Measurements from ENCODE around the gene RAD51B. TPM values are rescaled to one million over a fixed set of nuclear protein-coding genes. Genes with fewer than 3 reads are reported as not detected.

The RAD51B gene
- total and polyA plus RNA-seq, 5 donors, result 0.88 to 5.3 (median 3.3) TPM

DNA sequence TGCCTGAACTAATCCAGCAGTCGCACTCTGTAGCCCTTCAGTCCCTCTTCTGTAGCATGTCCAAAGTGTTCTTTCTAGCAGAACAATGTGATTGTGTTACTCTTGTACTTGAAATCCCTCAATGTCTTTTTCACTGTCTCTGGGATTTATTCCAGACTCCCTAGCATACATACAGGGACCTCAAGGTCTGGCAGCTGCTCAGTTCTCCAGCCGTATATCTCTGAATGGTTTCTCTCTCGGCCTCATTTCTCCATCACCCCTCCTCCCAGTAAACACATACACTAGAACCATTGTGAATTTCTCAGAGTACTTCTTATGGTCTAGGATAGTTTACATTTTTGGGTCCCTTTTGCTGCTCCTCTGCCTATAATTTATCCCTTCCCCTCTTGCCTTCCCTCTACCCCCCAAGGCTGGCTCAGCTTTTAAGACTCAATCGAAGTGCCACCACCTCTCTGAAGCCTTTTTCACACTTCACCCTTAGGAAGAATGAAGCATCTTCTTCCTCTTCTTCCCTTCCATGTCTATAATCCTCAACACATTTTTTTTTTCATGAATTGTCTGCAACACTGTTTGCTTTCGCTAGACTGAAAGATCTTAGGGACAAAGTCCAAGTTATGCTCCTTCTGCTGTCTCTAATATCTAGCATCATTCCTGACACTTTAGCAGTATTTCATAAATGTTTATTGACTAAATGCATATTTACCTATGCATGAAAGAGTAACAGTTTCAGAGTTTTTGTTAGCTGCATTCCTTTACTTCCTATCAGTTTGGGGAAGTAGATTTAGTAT is 527.2 kb downstream of the RAD51B start:
- H3K27ac ChIP-seq (ENCODE audit: low read length), result no peak overlapping the region

DNA sequence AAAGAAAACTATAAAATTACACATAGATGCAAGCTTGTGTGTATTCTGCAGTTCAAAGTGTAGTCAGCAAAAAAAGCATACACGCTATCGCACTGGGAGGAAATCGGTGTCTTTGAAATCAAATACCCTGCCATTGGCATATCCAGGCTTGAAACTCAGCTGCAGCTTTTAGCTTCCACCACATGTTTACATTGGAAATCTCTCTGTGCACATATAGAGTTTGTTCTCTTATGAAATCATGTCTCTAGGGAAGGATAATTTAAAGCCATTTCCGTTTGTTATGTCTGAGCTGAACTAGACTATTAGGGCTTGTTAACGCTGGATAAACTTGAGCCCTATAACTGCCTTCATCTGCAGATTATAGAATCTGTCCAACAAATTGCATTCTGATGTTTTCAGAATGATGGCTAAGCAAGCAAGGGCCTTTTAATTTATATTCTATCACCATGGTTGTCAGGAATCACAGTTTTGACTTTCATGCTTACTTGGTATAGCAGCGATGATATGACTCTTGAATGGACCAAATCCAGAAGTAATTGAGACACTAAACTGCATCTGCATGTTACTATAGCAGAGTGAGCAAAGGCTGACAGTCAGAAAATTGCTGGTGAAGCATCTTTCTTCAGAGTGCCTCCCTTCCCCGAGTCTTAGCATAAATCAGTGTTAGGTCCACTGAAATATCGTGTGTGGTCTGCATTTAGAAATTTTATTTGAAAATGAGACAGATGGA is 530.5 kb downstream of the RAD51B start:
- Histone ChIP-seq H3K4me3 (ENCODE audit: low read length) (no peak overlapping the region), H3K4me1 (ENCODE audit: control insufficient read depth, insufficient read depth, low read length) (no peaks in the 10 kb centered on the region), H3K27me3 (ENCODE audit: control insufficient read depth, insufficient read depth) (no peaks in the 10 kb centered on the region), H3K9me3 (ENCODE audit: control insufficient read depth, low read length) (no peaks in the 10 kb centered on the region), H3K27ac (ENCODE audit: low read length) (no peak overlapping the region)
- intact Hi-C loops (cut with DNase I), result no loop called here
- ATAC-seq (no peak), DNase-seq (no peak)
- 71% methylated on average over 8 of the region's 8 CpGs for WGBS

More for the DNA sequence above, 527.2 kb downstream of the RAD51B start:
- H3K4me1 ChIP-seq (ENCODE audit: control insufficient read depth, insufficient read depth, low read length), result peaks cover 2% of the 10 kb centered on the region
- intact Hi-C loops (cut with DNase I), result no loop called here
- DNase-seq, result no peak
- no peak overlapping the region for H3K4me3 ChIP-seq (ENCODE audit: low read length)
- no peaks in the 10 kb centered on the region for H3K27me3 ChIP-seq (ENCODE audit: control insufficient read depth, insufficient read depth)
- 83% methylated on average over 5 of the region's 5 CpGs for WGBS
- H3K9me3 ChIP-seq (ENCODE audit: control insufficient read depth, low read length), result no peaks in the 10 kb centered on the region
- no peak for ATAC-seq

DNA sequence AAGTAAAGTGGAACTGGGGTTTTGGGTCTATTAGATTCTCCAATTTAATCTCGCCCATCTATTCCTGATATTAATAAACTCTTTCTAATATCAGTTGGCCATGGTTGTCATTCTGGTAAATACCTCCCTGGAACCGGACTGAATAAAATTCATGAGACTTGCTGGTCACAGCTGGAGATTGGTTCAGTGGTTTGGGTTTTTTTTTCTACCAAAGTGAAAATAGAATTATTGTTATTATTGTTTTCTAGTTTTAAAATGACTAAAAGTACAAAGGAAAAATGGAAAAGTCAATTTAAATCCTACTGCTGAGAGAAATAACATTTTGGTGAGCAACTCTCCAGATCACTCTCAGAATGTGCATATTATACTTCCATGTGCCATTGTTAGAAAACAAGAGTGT is 535.8 kb downstream of the RAD51B start:
- no peaks in the 10 kb centered on the region for H3K27me3 ChIP-seq (ENCODE audit: control insufficient read depth, insufficient read depth)
- ATAC-seq, result no peak
- no peak overlapping the region for H3K27ac ChIP-seq (ENCODE audit: low read length)
- WGBS, result 97% methylated on average over 2 of the region's 2 CpGs
- no peak for DNase-seq
- intact Hi-C loops (cut with DNase I), result no loop called here
- H3K4me1 ChIP-seq (ENCODE audit: control insufficient read depth, insufficient read depth, low read length), result peaks cover 10% of the 10 kb centered on the region
- no peak overlapping the region for H3K4me3 ChIP-seq (ENCODE audit: low read length)
- no peaks in the 10 kb centered on the region for H3K9me3 ChIP-seq (ENCODE audit: control insufficient read depth, low read length)

DNA sequence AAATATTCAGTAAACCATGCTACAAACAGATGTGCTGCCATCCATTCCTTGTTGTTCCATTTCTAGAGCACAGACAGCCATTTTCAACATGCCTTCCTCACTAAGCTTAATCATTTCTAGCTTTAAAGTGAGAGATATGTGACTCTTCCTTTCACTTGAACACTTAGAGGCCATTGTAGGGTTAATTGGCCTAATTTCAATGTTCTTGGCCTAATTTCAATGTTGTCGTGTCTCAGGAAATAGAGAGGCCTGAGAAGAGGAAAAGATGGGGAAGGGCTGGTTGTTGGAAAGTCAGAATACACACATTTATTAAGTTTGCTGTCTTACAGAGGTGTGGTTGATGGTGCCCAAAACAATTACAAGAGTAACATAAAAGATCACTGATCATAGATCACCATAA is 538.2 kb downstream of the RAD51B start:
- ATAC-seq (no peak), DNase-seq (no peak)
- Histone ChIP-seq H3K9me3 (ENCODE audit: control insufficient read depth, low read length) (no peaks in the 10 kb centered on the region), H3K27ac (ENCODE audit: low read length) (no peak overlapping the region), H3K4me1 (ENCODE audit: control insufficient read depth, insufficient read depth, low read length) (peaks cover 10% of the 10 kb centered on the region), H3K27me3 (ENCODE audit: control insufficient read depth, insufficient read depth) (no peaks in the 10 kb centered on the region), H3K4me3 (ENCODE audit: low read length) (no peak overlapping the region)
- intact Hi-C loops (cut with DNase I), result no loop called here
- 9% methylated on average over 1 of the region's 1 CpG for WGBS

DNA sequence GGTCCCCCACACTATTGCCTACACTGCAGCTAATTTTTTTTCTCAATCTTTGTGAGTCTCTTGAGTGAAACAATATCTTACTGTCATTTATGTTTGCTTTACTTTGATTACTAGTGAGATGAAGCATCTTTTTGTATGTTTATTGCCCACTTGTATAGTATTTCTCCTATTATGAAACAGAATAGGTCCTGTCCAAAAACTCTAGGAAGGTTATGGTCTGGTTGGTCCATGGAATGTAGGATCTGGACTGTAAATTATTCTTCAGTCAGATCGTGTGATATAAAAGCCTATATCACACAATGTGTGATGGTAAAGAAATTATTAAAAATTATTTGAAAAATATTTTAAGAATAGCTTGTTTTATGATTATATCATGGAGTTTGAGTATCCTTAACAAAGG is 538.9 kb downstream of the RAD51B start:
- DNase-seq (no peak), ATAC-seq (no peak)
- Histone ChIP-seq H3K4me3 (ENCODE audit: low read length) (no peak overlapping the region), H3K4me1 (ENCODE audit: control insufficient read depth, insufficient read depth, low read length) (peaks cover 10% of the 10 kb centered on the region), H3K9me3 (ENCODE audit: control insufficient read depth, low read length) (no peaks in the 10 kb centered on the region), H3K27ac (ENCODE audit: low read length) (no peak overlapping the region), H3K27me3 (ENCODE audit: control insufficient read depth, insufficient read depth) (no peaks in the 10 kb centered on the region)
- WGBS, result 95% methylated on average over 1 of the region's 1 CpG
- intact Hi-C loops (cut with DNase I), result no loop called here

DNA sequence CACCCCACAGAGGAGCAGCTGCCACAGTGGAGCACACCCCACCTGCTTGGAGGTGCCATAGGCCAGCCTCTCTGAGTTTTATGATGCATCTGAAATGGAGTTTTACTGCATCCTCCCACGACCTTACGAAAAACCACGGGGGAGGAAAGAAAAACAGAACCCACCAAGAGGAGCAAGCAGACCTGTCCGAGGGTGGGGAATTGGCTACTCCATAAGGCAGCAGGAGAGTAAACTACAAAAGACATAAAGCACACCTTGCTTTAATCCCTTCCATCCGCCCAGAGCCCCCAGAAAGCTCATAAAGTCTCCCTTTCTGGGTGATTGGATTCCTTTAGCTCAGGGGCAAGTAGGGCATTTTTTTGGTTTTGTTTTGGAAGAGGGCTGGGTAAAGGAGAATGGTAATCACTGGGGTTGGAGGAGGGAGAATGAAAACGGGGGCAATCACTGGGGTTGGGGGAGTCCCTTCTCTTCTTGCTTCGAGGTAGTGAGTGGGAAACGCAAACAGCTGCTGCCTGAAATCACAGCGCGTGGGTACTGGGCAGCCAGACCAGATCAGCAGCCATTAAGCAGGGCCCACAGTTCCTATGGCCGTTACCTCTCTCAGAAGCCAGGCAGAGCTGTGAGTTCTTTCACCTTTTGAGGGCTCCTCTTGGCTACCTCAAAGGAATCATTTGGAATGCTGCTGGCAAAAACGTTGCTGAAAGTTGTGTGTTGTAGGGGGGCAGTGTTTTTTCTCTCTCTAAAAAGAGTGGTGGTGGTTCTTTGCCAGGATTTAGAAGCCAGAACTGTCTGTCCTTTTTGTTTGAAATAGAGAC is 539.6 kb downstream of the RAD51B start:
- Histone ChIP-seq H3K27me3 (ENCODE audit: control insufficient read depth, insufficient read depth) (no peaks in the 10 kb centered on the region), H3K9me3 (ENCODE audit: control insufficient read depth, low read length) (no peaks in the 10 kb centered on the region), H3K4me3 (ENCODE audit: low read length) (no peak overlapping the region), H3K4me1 (ENCODE audit: control insufficient read depth, insufficient read depth, low read length) (peaks cover 10% of the 10 kb centered on the region), H3K27ac (ENCODE audit: low read length) (peak overlapping the region; percentile 22)
- no peak for DNase-seq
- intact Hi-C loops (cut with DNase I), result no loop called here
- no peak for ATAC-seq
- 79% methylated on average over 12 of the region's 12 CpGs for WGBS

DNA sequence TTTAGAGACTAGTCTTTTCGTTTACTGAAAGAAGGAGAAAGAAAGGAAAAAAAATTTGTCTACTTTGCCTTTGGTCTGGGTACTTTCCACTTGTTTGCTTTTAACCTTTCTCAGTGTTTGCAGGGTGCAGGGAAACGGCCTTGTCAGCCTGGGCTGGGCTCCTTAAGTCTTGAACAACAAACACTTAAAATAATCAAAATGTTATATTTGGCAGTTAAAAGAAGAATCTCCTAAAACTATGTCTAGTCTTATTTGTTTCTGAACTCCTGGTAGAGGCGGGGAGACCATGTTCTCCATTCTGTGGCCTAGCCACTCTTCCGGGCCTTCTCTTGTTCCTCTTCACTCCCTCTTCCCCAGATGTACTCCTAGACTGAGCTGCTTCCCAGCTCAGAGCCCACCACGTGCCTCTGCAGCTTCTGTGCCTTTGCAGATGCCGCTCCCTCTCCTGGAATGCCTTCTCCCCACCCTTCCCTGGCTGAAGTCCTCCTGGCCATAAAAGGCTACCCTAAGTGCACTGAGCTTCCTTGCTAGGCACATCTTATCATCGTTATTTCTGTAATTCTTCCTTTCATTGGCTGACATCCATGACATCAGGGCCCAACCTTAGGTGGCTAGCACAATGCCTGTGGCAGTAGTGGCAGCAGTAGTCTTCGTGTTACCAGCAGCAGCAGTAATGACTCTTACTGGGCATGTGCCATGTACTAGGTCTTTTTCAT is 540.4 kb downstream of the RAD51B start:
- Histone ChIP-seq H3K4me1 (ENCODE audit: control insufficient read depth, insufficient read depth, low read length) (peaks cover 14% of the 10 kb centered on the region), H3K27me3 (ENCODE audit: control insufficient read depth, insufficient read depth) (no peaks in the 10 kb centered on the region), H3K27ac (ENCODE audit: low read length) (peak overlapping the region; percentile 8), H3K4me3 (ENCODE audit: low read length) (no peak overlapping the region), H3K9me3 (ENCODE audit: control insufficient read depth, low read length) (no peaks in the 10 kb centered on the region)
- intact Hi-C loops (cut with DNase I), result no loop called here
- ATAC-seq (peak; percentile 90 to 92), DNase-seq (peak; percentile 73 to 89 (median 79))
- WGBS, result 52% methylated on average over 8 of the region's 8 CpGs

DNA sequence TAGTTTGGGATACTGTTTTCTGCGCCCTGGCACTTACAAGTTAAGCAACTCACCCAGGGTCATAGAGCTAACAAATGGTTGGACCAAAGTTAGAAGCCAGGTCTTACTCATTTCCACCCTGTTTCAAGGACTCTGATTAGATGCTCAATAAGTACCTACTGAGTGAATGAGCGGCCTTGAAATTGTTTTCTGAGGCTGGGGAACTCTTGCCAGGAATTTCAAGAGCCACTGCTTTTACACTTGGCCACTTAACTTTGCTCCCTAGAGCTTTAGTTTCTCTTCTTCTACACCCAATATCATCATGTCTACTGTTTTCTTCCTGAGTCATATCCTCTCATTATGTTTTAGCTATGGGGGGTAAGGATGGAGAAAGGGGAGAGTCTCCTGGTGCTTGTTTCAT is 541.7 kb downstream of the RAD51B start:
- Histone ChIP-seq H3K27ac (ENCODE audit: low read length) (no peak overlapping the region), H3K27me3 (ENCODE audit: control insufficient read depth, insufficient read depth) (no peaks in the 10 kb centered on the region), H3K4me1 (ENCODE audit: control insufficient read depth, insufficient read depth, low read length) (peaks cover 15% of the 10 kb centered on the region), H3K4me3 (ENCODE audit: low read length) (no peak overlapping the region), H3K9me3 (ENCODE audit: control insufficient read depth, low read length) (no peaks in the 10 kb centered on the region)
- 90% methylated on average over 2 of the region's 2 CpGs for WGBS
- peak in 1 of 2 donors; percentile 14 for ATAC-seq
- no peak for DNase-seq
- intact Hi-C loops (cut with DNase I), result no loop called here

DNA sequence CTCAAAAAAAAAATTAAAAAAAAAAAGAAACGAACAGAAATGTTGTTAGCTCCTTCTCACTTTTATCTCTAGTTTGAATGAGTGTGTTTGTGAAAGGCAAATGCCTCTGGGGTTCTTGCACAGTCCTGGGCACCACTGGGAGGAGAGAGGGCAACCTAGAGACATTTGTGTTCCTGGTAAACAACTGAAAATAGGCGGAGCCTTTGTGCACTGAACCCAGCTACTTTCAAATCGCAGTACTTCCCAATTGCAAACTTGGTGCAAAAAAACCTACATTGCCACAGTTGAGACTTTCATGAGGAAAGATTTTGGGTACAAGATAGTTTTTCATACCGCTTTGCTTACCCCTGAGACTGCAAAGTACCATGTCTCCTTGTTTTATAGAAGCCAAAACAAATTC is 543.3 kb downstream of the RAD51B start:
- 73% methylated on average over 4 of the region's 4 CpGs for WGBS
- no peaks in the 10 kb centered on the region for H3K9me3 ChIP-seq (ENCODE audit: control insufficient read depth, low read length)
- intact Hi-C loops (cut with DNase I), result no loop called here
- H3K27ac ChIP-seq (ENCODE audit: low read length), result no peak overlapping the region
- DNase-seq (no peak), ATAC-seq (no peak)
- H3K4me3 ChIP-seq (ENCODE audit: low read length), result no peak overlapping the region
- H3K27me3 ChIP-seq (ENCODE audit: control insufficient read depth, insufficient read depth), result no peaks in the 10 kb centered on the region
- H3K4me1 ChIP-seq (ENCODE audit: control insufficient read depth, insufficient read depth, low read length), result peaks cover 15% of the 10 kb centered on the region

DNA sequence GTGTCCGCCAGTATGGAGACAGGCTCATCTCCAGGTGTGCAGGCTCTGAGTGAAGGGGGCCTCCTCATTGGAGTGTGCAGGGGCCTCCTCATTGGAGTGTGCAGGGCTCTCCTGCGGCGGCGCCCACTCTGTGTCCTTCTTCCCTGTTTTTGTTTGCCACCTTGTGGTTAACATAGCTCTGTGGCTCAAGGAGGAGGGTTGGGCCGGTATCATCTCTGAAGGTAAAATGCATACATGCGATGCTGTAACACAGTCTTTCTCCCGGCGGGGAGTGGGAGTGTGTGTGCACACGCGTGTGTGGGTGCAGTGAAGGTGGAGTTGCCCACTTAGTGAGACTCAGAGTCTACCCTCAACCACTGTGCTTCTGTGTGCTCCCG is 543.9 kb downstream of the RAD51B start:
- Histone ChIP-seq H3K27ac (ENCODE audit: low read length) (no peak overlapping the region), H3K27me3 (ENCODE audit: control insufficient read depth, insufficient read depth) (no peaks in the 10 kb centered on the region), H3K4me3 (ENCODE audit: low read length) (no peak overlapping the region), H3K9me3 (ENCODE audit: control insufficient read depth, low read length) (no peaks in the 10 kb centered on the region), H3K4me1 (ENCODE audit: control insufficient read depth, insufficient read depth, low read length) (peaks cover 15% of the 10 kb centered on the region)
- DNase-seq, result peak in 1 of 3 donors; percentile 61
- WGBS, result 87% methylated on average over 11 of the region's 11 CpGs
- ATAC-seq, result peak in 1 of 2 donors; percentile 12
- intact Hi-C loops (cut with DNase I), result no loop called here

Data from right cardiac atrium (tissue), 5 donors.